DMS79 treated with DMSO at 0.1 percent for 48 hours (cell line): ENCODE data around the gene CACNA2D2.
A peak's percentile ranks its signal among the peaks of the same experiment; 100 is the strongest.

ENCODE experiments used
- DNase-seq: peaks from one replicate; lab custom pipeline; 2025; lab: John Stamatoyannopoulos, UW

The CACNA2D2 gene

DNA sequence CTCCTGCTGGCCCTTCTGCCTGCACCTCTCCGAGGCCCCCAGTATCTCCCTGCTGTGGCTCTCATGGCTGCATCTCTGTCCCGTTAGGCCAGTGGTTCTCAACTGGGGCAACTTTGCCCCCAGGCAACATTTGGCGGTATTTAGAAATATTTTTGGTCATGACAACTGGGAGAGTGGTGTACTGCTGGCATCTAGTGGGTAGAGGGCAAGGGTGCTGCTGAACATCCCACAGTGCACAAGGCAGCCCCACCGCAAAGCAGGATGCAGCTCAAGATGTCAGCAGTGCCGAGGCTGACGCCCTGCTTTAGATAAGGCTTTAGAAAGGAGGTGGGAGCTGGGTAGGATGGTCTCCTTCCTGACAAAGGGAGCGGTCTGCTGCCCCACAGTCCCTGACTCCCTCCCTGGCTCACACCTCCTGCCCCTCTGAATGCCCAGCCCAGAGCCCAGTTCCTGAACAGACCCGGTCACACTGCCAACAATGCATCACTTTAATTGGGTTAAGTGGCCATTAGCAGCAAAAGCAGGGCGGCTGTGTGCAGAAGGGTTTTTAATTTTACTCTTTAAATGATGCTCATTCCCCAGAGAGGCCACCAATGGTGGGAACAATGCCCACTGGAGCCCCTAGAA lies 75.3 kb downstream of the CACNA2D2 start:
- peak; percentile 24 for DNase-seq

DNA sequence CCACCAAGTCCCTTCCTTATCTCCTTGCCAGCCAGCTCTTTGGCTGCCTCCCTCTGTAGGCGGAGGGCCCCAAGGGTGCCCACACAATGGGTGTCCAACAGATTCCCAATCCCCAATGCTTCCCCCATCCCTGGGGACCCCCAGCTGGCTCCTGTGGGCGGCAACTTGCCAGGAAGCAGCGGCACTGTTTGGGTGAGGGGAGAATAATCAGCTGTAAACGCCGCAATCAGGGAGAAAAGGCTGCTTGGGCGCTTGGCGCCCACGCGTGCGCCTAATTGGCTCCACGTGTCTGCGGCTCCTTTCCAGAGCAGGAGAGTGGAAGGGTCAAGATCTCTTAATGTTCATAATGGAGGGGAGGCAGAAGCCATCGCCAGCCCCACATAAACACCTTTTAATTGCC lies 76.2 kb downstream of the CACNA2D2 start:
- DNase-seq: no peak

DNA sequence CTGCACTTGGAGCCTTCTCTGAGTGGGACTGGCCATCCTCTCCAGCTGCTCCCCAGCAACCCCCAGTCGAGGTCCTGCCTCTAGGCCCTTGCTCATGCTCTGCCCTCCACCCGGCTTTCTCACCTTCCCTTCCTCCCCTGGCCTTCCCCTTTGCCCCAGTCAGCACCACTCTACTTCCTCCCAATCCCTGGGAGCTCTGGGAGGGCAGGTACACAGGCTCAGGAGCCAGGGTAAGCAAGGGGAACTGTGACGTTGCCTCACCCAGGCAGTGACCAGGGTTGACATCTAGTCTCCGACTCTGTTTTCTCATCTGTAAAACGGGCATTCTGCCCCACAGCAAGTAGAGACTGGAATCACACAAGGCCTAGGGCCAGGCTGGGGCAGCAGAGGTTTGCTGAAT lies 77.5 kb downstream of the CACNA2D2 start:
- no peak for DNase-seq

DNA sequence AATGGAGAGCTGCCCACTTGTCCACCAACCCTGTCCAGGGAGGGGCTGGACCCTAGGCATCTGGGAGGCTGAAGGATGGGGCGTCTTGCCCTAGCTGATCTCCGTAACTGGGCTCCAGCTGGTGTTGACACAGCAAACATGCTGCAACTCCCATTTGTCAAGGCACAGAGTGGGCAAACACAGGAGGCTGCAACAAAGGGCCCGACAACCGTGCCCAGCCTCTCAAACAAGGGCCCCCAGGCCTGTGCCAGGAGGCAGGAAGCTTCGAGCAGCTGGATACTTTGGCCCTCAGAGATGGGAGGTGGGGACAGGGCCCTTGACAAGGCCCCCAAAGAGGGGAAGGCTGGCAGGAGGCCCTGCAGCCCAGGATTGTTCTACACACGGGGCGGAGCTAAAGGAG lies 79.9 kb downstream of the CACNA2D2 start:
- no peak for DNase-seq

DNA sequence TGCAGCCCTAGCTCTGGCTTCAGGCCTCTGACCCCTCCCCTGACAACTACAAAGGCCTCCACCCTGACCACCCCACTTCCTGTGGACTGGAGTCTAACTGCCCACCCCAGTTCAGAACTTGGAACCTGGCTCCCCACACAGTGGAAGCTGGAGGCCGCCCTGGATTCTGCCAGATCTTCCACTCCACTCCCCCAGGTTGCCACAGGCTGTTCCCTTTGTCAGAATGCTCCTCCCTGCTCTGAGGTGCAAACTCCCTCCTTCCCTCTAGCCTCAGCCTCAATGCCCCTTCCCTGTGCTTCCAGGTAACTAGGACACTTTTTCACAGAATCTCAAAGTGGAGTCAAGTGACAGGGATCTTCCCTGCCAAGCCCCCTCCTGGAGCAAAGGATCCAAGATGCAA lies 81.3 kb downstream of the CACNA2D2 start:
- no peak for DNase-seq

DNA sequence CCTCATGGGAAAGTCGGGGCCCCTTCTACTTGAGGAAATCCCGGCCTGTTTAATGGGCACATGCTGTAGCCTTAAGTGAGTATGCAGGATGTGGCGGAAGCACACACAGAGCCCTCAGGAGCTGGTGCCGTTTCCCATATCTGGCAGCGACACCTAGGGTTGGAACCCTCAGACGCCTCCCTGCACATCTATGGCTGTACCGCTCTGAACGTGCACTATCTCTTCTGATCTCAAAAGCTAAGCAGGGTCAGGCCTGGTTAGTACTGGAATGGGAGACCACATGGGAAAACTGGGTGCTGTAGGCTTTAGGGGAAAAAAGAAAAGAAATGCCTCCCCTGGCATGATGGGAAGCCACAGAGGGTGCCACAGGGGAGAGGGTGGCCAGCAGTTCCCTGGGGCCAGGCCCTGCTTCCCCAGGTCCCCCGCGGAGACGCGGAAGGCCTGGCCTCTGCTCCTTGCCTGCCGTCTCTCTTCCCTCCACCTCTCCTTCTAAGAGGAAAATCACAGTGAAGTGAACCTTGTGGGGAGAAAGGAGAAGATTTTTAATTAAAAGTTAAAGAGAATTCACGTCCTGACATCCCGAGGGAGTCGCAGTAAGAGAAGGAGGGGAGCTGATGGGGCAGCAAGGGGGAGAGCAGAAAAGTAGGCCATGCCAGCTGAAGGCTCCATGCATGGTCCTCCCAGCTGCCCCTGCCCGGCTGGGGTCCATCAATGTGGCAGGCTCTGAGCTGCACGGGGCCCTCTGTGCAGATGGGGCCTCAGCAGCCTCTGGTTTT lies 83.7 kb downstream of the CACNA2D2 start:
- DNase-seq: no peak

DNA sequence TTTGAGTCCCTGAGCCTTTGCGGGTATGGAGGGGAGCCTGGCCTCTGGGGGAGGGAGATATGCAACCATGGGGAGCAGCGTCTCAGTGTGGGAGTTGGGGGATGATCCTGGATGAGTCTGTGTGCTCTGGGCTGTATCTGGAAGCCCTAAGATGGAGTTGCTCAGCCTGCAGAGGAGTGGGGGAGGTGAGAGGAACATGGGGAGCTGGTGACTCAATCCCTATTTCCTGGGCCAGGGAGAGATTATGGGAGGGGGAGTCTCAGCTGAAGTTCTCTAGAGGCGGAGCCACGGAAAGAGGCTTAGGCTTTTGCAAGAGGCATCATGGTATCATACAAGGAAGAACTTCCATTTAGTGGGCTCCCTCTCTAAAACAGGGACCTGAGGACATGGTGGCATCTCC lies 84.6 kb downstream of the CACNA2D2 start:
- no peak for DNase-seq

DNA sequence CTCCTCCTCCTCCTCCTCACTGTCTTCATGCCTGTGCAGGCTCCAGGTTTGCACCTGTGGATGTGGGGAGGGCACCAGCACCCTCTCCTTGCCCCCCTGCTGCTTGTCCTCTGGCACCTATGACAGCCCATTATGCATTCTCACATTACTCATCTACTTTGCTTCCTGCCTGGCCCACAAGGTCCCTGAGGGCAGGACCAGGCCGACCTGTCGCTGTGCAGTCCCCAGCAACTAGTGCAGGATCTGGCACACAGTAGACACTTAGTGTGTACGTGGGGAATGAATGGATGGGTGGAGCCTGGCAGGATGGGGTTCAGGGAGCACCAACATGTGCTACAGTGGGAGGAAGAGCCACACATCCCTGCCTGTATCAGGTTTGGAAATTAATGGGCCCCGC lies 85.8 kb downstream of the CACNA2D2 start:
- DNase-seq: no peak

DNA sequence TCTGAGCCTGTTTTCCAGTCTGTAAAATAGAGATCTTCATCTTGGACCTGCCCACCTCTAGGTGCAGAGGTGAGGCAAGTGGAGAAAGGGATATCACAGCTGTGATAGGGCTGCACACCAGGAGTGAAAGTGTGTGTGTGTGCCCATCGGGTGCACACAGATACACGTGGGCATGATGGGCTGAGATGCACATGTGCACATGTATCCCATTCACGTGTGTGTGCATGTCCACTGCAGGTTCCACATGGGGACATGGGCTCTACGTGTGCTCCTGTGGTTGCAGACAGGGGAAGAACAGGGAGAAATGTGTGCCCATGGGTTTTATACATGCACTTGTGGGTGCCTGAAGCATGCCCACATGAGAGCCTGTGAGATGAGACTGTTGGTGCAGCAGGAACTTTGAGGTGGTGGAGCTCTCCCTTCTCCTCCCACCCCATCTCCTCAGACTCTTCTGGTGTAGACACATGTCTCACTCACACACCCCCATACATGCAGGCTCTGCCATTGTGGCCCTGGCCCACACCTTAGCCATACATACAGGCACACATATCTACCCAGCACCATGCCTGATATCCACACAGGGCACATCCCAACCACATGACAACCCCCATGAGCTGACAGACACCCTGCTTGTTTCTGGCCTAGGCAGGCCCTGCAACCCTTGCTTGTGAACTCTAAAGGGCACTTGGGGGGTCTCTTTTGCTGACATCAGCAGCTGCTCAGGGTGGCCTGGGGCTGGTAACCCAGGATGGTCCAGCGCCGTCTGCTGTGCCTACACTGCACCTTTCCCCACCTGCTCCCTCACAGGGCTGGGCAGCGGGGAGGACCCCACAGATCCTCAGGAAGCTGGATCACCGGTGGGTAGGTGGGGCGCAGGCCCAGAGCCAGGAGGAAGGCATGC lies 86.4 kb downstream of the CACNA2D2 start:
- no peak for DNase-seq

DNA sequence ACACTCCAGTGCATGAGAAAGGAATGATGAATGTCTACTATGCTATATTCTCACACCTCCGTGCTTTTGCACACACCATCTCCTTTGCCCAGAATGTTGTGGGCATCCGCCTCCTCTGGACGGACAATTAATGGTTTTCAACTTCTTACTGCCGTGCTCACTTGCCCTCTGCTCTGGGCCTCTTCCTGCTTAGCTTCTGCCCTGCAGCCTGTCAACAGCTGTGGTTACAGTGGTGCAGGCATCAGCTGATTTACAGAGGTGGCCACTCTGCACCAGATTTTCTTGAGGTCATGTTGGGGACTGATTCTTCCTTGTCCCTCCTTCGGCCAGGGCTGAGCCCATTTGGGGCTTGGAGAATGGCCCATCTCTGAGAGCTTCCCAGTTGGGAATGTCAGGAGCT lies 87.6 kb downstream of the CACNA2D2 start:
- no peak for DNase-seq

DNA sequence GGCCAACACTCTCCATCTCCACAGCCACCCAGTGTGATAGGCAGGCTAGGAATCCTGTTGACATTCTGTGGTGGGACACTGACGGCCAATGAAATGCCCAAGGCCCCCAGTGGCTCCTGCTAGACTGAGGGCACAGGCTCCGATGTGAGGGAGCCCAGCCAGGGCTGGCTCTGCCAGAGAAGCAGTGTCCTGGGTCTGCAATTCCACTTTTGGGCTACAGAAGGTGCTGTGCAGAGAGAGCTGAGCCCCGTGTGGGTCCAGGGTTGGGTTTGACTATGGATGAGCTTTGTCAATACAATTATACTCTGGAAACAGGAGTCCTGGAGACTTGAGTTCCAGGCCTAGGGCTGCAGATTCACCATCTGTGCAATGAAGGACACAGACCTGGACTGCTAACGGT lies 88.4 kb downstream of the CACNA2D2 start:
- no peak for DNase-seq

DNA sequence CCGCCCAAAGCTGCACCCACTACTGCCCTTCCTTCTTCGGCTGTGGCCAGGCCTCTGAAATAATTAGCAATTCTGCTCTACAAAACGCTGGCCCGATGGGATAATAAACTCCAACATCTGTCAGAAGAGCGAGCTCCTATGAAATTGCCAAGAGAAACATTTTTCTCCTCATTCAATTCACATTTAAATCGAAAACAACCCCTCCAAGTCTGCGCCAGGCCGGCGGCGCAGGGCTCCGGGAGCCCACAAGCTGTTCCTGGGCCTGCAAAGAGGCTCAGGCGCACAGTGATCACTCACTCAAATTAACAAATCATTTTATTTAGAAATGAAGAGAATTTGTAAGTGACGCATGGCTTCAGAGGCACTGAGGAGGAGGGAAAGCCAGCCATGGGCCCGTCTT lies 88.8 kb downstream of the CACNA2D2 start:
- no peak for DNase-seq

DNA sequence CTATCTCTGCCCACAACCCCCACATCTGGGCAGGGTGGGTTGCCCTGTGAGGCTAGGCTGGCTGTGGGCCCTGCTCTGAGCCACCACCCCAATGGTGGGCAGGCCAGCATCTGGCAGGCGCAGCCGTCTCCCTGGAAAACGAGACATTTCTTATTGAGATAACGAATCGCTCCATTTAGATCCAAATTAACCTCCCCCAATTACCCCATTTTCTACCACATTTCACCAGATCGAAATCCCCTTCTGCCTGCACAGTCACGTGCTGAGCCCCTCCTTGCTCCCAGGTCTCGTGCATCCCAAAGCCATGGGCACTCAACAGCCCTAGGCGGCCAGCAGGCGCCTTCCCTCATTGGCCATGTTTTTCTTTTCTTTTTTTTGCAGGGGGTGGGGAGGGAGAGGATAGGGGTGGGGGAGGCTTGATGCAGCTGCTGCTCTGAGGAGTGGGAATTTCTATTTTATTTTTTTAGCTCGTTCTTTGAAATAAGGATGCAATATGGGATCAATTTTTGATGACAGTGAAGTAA lies 91.1 kb downstream of the CACNA2D2 start:
- DNase-seq: no peak

DNA sequence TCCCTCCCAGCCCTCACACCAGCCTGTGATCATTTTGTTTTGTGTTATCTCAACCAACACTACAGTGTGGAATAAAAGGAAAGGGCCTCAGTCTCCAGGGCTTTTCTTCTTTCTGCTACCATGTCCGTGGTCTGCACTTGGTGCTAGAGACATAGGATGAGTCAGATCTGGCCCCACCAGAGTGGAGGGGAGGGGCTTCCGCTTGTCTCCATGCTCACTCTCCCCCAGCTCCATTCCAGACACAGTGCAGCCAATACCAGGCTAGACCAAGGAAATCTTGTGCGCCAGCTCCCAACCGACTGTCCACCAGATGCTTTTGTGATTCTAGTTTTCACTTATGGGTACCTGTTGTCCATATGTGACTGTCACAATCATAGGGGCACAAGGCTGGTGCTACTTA lies 92.2 kb downstream of the CACNA2D2 start:
- no peak for DNase-seq

DNA sequence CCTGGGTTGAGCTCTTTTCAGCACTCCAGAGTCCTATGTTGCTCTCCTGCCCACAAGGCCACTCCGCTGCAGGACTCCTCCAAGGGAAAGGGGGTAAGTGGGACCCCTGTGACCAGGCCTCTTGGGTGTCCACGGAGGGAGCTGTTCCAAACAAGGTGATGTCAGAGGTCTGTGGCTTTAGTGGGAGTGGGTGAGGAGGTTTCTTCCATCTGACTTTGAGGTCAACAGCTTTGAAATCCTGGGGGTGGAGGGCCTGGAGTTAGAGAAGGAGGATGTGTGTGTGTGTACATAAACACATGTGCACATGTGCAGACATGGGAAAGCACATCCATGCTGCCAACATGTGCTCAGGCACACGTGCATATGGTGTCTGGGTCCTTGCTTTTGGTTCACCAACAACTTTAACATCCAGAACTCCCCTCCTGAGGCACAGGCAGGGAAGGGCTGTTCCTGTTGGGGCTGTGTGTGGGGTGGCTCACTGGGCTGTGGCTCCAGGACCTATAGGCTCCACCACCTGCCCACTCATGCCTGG lies 92.8 kb downstream of the CACNA2D2 start:
- no peak for DNase-seq

DNA sequence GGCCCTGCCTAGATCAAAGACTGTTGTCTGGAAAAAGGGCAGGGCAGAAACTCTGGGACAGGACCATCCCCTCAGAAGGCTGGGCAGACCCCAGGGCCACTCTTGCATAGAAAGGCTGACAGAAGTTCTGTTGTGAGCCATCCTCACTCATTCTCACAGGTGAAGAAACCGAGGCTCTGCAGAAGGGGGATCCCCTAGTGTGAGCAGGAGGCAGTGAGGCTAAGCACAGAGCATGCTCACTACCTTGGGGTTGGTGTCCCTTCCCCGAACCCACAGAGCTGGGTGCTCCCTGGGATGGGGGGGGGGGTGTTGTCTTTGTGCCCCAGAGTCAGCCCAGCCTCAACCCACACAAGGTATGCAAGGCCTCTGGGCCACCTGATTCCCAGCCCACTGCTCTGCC lies 93.2 kb downstream of the CACNA2D2 start:
- no peak for DNase-seq

DNA sequence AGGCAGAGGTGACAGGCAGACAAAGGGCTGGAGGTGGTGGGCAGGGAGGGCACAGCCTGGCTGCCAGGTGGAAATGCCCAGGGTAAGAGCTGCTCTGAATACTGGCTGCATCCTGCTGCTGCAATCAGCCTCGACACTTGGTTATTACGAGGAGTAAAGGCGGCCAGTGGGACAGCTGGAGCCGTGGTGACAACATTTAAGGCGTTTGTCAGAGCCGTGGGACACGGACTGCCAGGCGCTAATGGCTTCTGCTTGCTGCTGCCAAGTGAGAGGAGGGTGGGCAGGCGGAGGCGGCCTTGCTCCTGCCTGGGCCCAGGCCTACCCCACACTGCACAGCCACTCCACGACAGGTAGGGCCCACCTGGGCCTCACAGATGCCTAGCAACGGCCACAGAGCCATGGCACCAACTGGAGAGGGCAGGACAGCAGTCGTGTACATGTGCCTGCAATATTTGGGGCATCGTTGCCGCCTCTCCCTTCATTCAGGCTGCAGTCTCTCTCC lies 94.9 kb downstream of the CACNA2D2 start:
- DNase-seq: peak; percentile 4

DNA sequence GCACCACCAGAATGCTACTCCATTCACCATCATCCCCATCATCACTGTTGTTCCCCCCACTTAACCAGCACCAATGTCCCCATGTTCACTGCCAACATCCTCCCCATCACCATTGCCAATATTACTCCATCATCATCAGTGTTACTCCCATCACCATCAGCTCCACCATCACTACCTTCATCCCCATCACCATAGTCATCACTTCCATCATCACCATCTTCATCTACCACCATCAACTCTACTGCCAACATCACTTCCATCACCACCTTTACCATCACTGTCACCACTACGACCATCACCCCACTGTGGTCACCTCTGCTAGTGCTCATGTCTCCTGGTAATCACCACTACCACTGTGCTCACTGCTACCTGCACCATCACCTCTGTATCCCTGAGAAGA lies 96.9 kb downstream of the CACNA2D2 start:
- DNase-seq: no peak

DNA sequence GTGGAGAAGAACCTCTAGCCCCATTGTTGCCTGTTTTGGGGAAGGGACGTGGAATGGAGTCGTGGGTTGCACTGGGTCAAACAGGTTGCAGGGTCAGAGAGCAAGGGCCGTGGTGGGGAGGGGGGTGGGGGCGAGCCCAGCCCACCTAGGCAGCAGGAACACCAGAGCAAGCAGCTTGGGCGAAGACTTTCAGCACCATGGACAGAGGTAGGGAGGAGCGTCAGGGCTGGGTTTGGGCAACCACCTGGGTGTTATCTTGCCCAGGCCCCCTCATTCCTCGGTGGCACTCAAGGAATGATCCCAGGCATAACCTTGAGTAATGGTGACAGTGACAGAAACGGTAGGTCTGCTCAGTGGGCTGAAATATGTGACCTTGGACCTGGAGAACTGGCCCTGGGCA lies 98.2 kb downstream of the CACNA2D2 start:
- no peak for DNase-seq

DNA sequence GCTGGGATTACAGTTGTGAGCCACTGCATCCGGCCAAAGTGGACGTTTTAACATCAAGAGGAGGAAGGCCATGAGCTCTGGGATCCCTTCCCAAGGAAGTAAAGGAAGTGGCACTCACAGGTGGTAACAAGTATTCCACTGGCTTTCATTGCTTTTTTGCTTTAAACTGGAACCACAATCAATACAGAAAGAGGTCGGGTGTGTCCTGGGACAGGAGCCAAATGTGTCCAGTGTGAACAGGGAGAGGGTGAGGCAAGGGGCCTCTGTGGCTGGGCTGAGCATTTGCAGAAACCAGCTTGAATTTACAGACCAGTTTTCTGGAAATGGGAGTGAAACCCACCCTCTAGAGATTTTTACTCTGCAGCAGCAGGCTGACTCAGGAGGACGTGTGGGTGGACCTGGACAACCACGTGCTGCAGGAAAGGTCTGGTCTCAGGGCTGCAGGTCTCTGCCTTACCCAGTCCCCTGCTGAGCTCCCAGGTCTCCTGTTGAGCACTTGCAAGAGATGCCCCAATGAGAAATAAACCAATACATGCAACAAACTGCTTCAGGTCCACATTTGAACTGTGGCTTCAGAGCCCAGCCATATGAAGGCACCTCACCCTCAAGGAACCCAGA lies 101.3 kb downstream of the CACNA2D2 start:
- peak; percentile 25 for DNase-seq

DNA sequence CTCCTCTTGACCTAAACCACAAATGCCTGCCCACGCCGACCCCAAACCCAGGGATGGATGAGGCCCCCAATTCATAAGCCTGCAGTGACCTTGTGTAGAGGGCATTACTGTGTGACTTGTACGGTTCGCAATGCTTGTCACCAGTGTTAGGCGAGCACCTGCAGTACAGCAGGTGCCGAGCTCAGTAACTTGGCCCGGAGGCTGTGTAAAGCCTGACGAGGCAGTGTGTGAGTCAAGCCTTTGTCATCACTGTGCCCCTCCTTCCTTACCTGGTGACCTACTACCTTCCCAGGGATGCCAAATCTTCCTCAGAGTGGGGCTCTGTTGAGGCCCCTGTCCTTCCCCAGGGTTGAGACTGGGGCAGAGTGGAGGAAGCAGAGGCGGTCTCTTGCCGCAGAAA lies 106.9 kb downstream of the CACNA2D2 start:
- DNase-seq: no peak
